H1 (cell line): Measurements from ENCODE around the gene BSN. TPM values are rescaled to one million over a fixed set of nuclear protein-coding genes. Genes with fewer than 3 reads are reported as not detected.

Experiments used
- CTCF ChIA-PET: fragments of 300-600 bp; sonication (Branson Sonifier 250); formaldehyde crosslinking; loops from one replicate; lab custom pipeline; 2021; ENCODE audit not compliant: partially characterized antibody; lab: Charles Lee
- POLR2A ChIA-PET: fragments of 300-600 bp; sonication (Branson Sonifier 250); formaldehyde crosslinking; loops from one replicate; lab custom pipeline; 2021; ENCODE audit warnings: inconsistent platforms; ENCODE audit not compliant: partially characterized antibody; lab: Charles Lee
- DNase-seq, 2 experiments: peaks; one replicate each; pipeline versions ENCODE4 v3.0.0 to v3.0.0-alpha.2; 2010 to 2022; ENCODE audit warnings: low spot score in 2 of 2, low read depth in 1 of 2, mixed read lengths in 1 of 2
- FAIRE-seq: peaks from 2 replicates; lab custom pipeline; 2011; peaks lifted over from hg19 to GRCh38; lab: Jason Lieb, UNC
- H2AFZ ChIP-seq: 2 replicates; pipeline ENCODE4 v1.8.1; 2012; ENCODE audit warnings: low read length, inconsistent platforms
- H2AK5ac ChIP-seq: 2 replicates; pipeline ENCODE4 v1.6.1; 2013; ENCODE audit warnings: low read depth, low read length
- H2BK120ac ChIP-seq: replicated peaks from 2 replicates; pipeline ENCODE3; 2013; ENCODE audit warnings: low read depth, low read length, inconsistent platforms
- H2BK12ac ChIP-seq: 2 replicates; pipeline ENCODE4 v1.6.1; 2013; ENCODE audit warnings: low read depth, low read length
- H2BK15ac ChIP-seq: 2 replicates; pipeline ENCODE4 v1.6.1; 2013; ENCODE audit warnings: low read length
- H2BK20ac ChIP-seq: 2 replicates; pipeline ENCODE4 v1.6.1; 2013; ENCODE audit warnings: low read length
- H2BK5ac ChIP-seq: 2 replicates; pipeline ENCODE4 v1.6.1; 2013; ENCODE audit warnings: low read depth, low read length
- H3K14ac ChIP-seq: 2 replicates; pipeline ENCODE4 v1.6.1; 2013; ENCODE audit warnings: inconsistent platforms; ENCODE audit not compliant: insufficient read length
- H3K18ac ChIP-seq: 2 replicates; pipeline ENCODE4 v1.6.1; 2013; ENCODE audit warnings: low read length; ENCODE audit errors: extremely low read depth
- H3K23ac ChIP-seq: 2 replicates; pipeline ENCODE4 v1.6.1; 2013; ENCODE audit warnings: inconsistent platforms; ENCODE audit not compliant: insufficient read length
- H3K23me2 ChIP-seq: 2 replicates; pipeline ENCODE4 v1.6.1; 2013; ENCODE audit warnings: low read depth, low read length
- H3K27ac ChIP-seq: 2 replicates; pipeline ENCODE4 v1.6.1; 2011; ENCODE audit warnings: low read depth, low read length, inconsistent platforms
- H3K27me3 ChIP-seq, 4 experiments: replicated peaks in 1 of 4; 1 replicate in 1 of 4; 2 replicates in 3 of 4; pipeline versions ENCODE4 v1.6.1 to v1.8.1; 2011 to 2013; ENCODE audit warnings: low read length in 3 of 4, mild to moderate bottlenecking in 3 of 4, inconsistent platforms in 2 of 4, mixed read lengths in 2 of 4, moderate library complexity in 1 of 4; ENCODE audit not compliant: control insufficient read depth in 3 of 4, insufficient read depth in 3 of 4; ENCODE audit errors: extremely low read depth in 1 of 4
- H3K36me3 ChIP-seq, 4 experiments: 2 replicates each; pipeline versions ENCODE4 v1.6.1 to v1.8.1; 2011 to 2013; ENCODE audit warnings: mild to moderate bottlenecking in 4 of 4, low read length in 3 of 4, moderate library complexity in 2 of 4, control low read depth in 1 of 4, inconsistent platforms in 1 of 4; ENCODE audit not compliant: insufficient read depth in 4 of 4, control insufficient read depth in 2 of 4
- H3K4ac ChIP-seq: replicated peaks from 2 replicates; pipeline ENCODE3; 2013; ENCODE audit warnings: low read length, low read depth, mixed read lengths, inconsistent platforms; ENCODE audit not compliant: insufficient read length
- H3K4me1 ChIP-seq, 4 experiments: replicated peaks in 1 of 4; 1 replicate in 1 of 4; 2 replicates in 3 of 4; pipeline versions ENCODE4 v1.6.1 to v1.8.1; 2011 to 2013; ENCODE audit warnings: low read length in 3 of 4, inconsistent platforms in 2 of 4, mixed read lengths in 1 of 4; ENCODE audit not compliant: insufficient read depth in 4 of 4, control insufficient read depth in 3 of 4
- H3K4me2 ChIP-seq, 2 experiments: 2 replicates each; pipeline versions ENCODE4 v1.6.1 to v1.8.1; 2011 to 2013; ENCODE audit warnings: low read depth in 2 of 2, low read length in 2 of 2, control low read depth in 1 of 2, inconsistent platforms in 1 of 2, mild to moderate bottlenecking in 1 of 2; ENCODE audit not compliant: insufficient read depth in 1 of 2
- H3K4me3 ChIP-seq, 4 experiments: fragments of 200-600, 300-600 bp in 1 of 4; sonication (generic), shearing (Covaris generic), sonication (Bioruptor Twin) in 1 of 4; 2 replicates each; pipeline versions ENCODE4 v1.5.1 to v1.8.1; 2011 to 2016; ENCODE audit warnings: low read length in 4 of 4, low read depth in 3 of 4, control low read depth in 2 of 4, inconsistent platforms in 2 of 4, mild to moderate bottlenecking in 2 of 4, mixed read lengths in 1 of 4, moderate library complexity in 1 of 4; ENCODE audit not compliant: insufficient read depth in 2 of 4; ENCODE audit errors: extremely low read depth in 1 of 4
- H3K56ac ChIP-seq: replicated peaks from 2 replicates; pipeline ENCODE3; 2013; ENCODE audit warnings: low read depth, mild to moderate bottlenecking, mixed read lengths, low read length, inconsistent platforms; ENCODE audit not compliant: insufficient read length
- H3K79me1 ChIP-seq: 2 replicates; pipeline ENCODE4 v1.6.1; 2013; ENCODE audit warnings: low read depth, low read length, control low read depth
- H3K79me2 ChIP-seq, 2 experiments: 2 replicates each; pipeline versions ENCODE4 v1.6.1 to v1.8.1; 2012 to 2013; ENCODE audit warnings: low read length in 2 of 2, mild to moderate bottlenecking in 2 of 2, inconsistent platforms in 1 of 2; ENCODE audit not compliant: insufficient read depth in 2 of 2, control insufficient read depth in 1 of 2
- H3K9ac ChIP-seq, 4 experiments: replicated peaks in 1 of 4; 1 replicate in 1 of 4; 2 replicates in 3 of 4; pipeline versions ENCODE4 v1.6.1 to v1.8.1; 2011 to 2013; ENCODE audit warnings: low read depth in 3 of 4, low read length in 3 of 4, control low read depth in 2 of 4, mild to moderate bottlenecking in 2 of 4, moderate library complexity in 2 of 4, inconsistent platforms in 1 of 4; ENCODE audit errors: extremely low read depth in 1 of 4
- H3K9me3 ChIP-seq, 2 experiments: 2 replicates each; pipeline versions ENCODE4 v1.6.1 to v1.8.1; 2012 to 2013; ENCODE audit warnings: mild to moderate bottlenecking in 2 of 2, moderate library complexity in 2 of 2, control low read depth in 1 of 2, inconsistent platforms in 1 of 2, low read depth in 1 of 2, low read length in 1 of 2, mixed read lengths in 1 of 2; ENCODE audit not compliant: insufficient read depth in 2 of 2
- H4K20me1 ChIP-seq, 2 experiments: replicated peaks in 1 of 2; 2 replicates each; pipeline versions ENCODE3 to v1.8.1; 2011 to 2013; ENCODE audit warnings: inconsistent platforms in 2 of 2, low read length in 2 of 2, mild to moderate bottlenecking in 1 of 2; ENCODE audit not compliant: insufficient read depth in 2 of 2, control insufficient read depth in 1 of 2
- H4K5ac ChIP-seq: 2 replicates; pipeline ENCODE4 v1.6.1; 2013; ENCODE audit warnings: low read length, low read depth, mixed read lengths, inconsistent platforms; ENCODE audit not compliant: insufficient read length
- H4K8ac ChIP-seq: 2 replicates; pipeline ENCODE4 v1.8.0; 2013; ENCODE audit warnings: mild to moderate bottlenecking, moderate library complexity, low read length, inconsistent platforms; ENCODE audit not compliant: insufficient read depth; ENCODE audit errors: extremely low read depth
- H4K91ac ChIP-seq: replicated peaks from 2 replicates; pipeline ENCODE3; 2013; ENCODE audit warnings: low read length, mixed read lengths, inconsistent platforms; ENCODE audit not compliant: insufficient read length
- BACH1 ChIP-seq: IDR thresholded peaks from 2 replicates; pipeline ENCODE4 v1.6.1; 2012; ENCODE audit warnings: low read length, improper control_type of control experiment
- CHD2 ChIP-seq: IDR thresholded peaks from 2 replicates; pipeline ENCODE4 v1.6.1; 2012; ENCODE audit warnings: low read length, improper control_type of control experiment
- FOSL1 ChIP-seq: IDR thresholded peaks from 2 replicates; pipeline ENCODE4 v1.6.1; 2011; ENCODE audit warnings: mild to moderate bottlenecking, low read depth, low read length, moderate library complexity; ENCODE audit not compliant: insufficient read depth
- NRF1 ChIP-seq: IDR thresholded peaks from 2 replicates; pipeline ENCODE4 v1.6.1; 2011; ENCODE audit warnings: mild to moderate bottlenecking, low read depth, low read length, improper control_type of control experiment
- POLR2AphosphoS5 ChIP-seq: IDR thresholded peaks from 2 replicates; pipeline ENCODE4 v1.6.1; 2011; ENCODE audit warnings: low read depth, low read length
- RAD21 ChIP-seq, 2 experiments: IDR thresholded peaks in 1 of 2; conservative IDR thresholded peaks in 1 of 2; 2 replicates each; pipeline ENCODE4 v1.6.1; 2011; ENCODE audit warnings: low read depth in 2 of 2, low read length in 2 of 2, improper control_type of control experiment in 1 of 2, inconsistent platforms in 1 of 2, mild to moderate bottlenecking in 1 of 2, moderate library complexity in 1 of 2
- RNF2 ChIP-seq: fragments of 200-900, 300-1000 bp; sonication (generic); IDR thresholded peaks from 2 replicates; pipeline ENCODE4 v1.7.1; 2016; ENCODE audit warnings: borderline replicate concordance, low read depth, mild to moderate bottlenecking, antibody characterized with exemption, low read length; ENCODE audit not compliant: poor library complexity, severe bottlenecking; ENCODE audit errors: missing control alignments
- SIRT6 ChIP-seq: IDR thresholded peaks from one replicate; pipeline ENCODE4 v1.7.1; 2012; ENCODE audit warnings: low read length, inconsistent platforms
- TAF7 ChIP-seq: optimal IDR thresholded peaks from 2 replicates; pipeline ENCODE3; 2011; ENCODE audit warnings: low read depth, mild to moderate bottlenecking, inconsistent platforms, low read length, moderate library complexity, borderline replicate concordance
- TBP ChIP-seq: IDR thresholded peaks from 2 replicates; pipeline ENCODE4 v1.6.1; 2011; ENCODE audit warnings: low read depth, low read length, improper control_type of control experiment
- TEAD4 ChIP-seq: IDR thresholded peaks from 2 replicates; pipeline ENCODE4 v1.6.1; 2012; ENCODE audit warnings: low read depth, low read length, inconsistent platforms, mixed read lengths
- WGBS, 2 experiments: shearing (Covaris generic) in 1 of 2; methylation state at CpG; one replicate each; pipeline versions ENCODE4 v1.1.6 to v1.1.7; 2013 to 2015; ENCODE audit warnings: low lambda C conversion rate in 2 of 2, mixed read lengths in 2 of 2, inconsistent platforms in 1 of 2, low coverage in 1 of 2, missing lambda C conversion rate in 1 of 2; ENCODE audit not compliant: insufficient replicate concordance in 2 of 2, insufficient coverage in 1 of 2, insufficient read length in 1 of 2; ENCODE audit errors: extremely low coverage in 1 of 2, missing lambda C conversion rate in 1 of 2; 5-methylcytosine and 5-hydroxymethylcytosine counted together
- polyA plus RNA-seq, 7 experiments: library from polyadenylated mRNA; depleted of rRNA in 3 of 7; stranded (reverse) in 5 of 7; unstranded in 2 of 7; fragments of >200 nt in 5 of 7; fragments of 200-250 nt in 2 of 7; gene quantifications; 1 replicate in 5 of 7; 2 replicates in 1 of 7; 4 replicates in 1 of 7; pipeline versions ENCODE4 v1.2.1 to v1.2.3, GENCODE V29; 2011 to 2013; ENCODE audit warnings: missing spikeins in 2 of 7, mixed read lengths in 2 of 7
- total RNA-seq: library from RNA; stranded (reverse); fragmentation: NEBNext Ultra II Directional; extraction: Animal tissue kit (Norgen Biotek cat#: 25700); gene quantifications from 2 replicates; pipeline ENCODE4 v1.2.1, GENCODE V29; 2021
- TF ChIP-seq, protein P1 (sequence below): IDR thresholded peaks from 2 replicates; pipeline ENCODE4 v1.6.1; 2012; ENCODE audit warnings: inconsistent platforms

The BSN gene
- total and polyA plus RNA-seq, 2 of the 8 experiments (the other 6 are each of a cell fraction or from before 2014, with no cell fraction given) = 0.60 to 3.0 TPM

DNA sequence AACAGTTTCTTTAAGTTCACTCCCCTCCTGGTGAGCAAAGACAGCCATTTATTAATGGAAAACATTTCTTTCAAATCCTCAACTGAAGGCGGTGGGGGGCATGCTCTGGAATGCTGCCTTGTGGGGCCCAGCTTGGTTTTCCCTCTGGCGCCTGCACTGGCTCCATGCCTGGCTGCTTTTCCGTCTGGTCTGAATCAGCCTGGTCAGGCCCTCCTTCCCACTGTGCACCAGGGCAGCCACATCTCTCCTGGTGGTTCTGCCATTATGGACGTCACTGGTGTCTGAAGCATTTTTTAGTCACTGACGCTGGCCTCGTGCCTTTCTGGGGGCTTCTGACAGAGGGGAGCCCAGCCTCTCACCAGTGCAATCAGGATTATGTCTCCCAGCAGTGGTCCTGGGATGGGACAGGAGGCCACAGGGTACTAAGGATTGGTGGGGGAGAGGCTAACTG lies 62.2 kb downstream of the BSN start:
- H3K4me2 ChIP-seq = peak overlapping the region in 1 of 2 experiments; percentile 39; a peak in 1 of 4 replicates
- no peak overlapping the region for H2BK5ac ChIP-seq
- TF ChIP-seq POLR2AphosphoS5 = no peak
- peak; percentile 75 for TF ChIP-seq TEAD4
- TF ChIP-seq, protein P1, sequence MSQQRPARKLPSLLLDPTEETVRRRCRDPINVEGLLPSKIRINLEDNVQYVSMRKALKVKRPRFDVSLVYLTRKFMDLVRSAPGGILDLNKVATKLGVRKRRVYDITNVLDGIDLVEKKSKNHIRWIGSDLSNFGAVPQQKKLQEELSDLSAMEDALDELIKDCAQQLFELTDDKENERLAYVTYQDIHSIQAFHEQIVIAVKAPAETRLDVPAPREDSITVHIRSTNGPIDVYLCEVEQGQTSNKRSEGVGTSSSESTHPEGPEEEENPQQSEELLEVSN = peak; percentile 57
- no peak for TF ChIP-seq SIRT6
- TF ChIP-seq CHD2 = no peak
- no peak for TF ChIP-seq RNF2
- TF ChIP-seq RAD21 (IDR thresholded peaks at IDR 0.05 in 1 of 2, conservative IDR thresholded peaks at IDR 0.05 in 1 of 2; ENCODE audit: low read depth in 2 of 2, low read length in 2 of 2) = no peak
- no peak for TF ChIP-seq NRF1
- TF ChIP-seq TAF7 = no peak
- TF ChIP-seq TBP = no peak
- no peak for TF ChIP-seq BACH1
- TF ChIP-seq FOSL1 = no peak

More for the DNA sequence above, 62.2 kb downstream of the BSN start:
- H3K23ac ChIP-seq = no peak overlapping the region
- H2BK20ac ChIP-seq = no peak overlapping the region
- FAIRE-seq (no peak), DNase-seq (peak in 1 of 2 experiments; percentile 56)
- H3K27ac ChIP-seq = no peak overlapping the region; the same call in 1 of the 2 replicates
- H2BK15ac ChIP-seq = no peak overlapping the region
- no peak overlapping the region; the same call in 1 of the 2 replicates for H2AFZ ChIP-seq
- H3K79me2 ChIP-seq = no peaks in the 10 kb centered on the region
- no peaks in the 10 kb centered on the region; a peak in 1 of 4 replicates for H3K9me3 ChIP-seq
- H3K36me3 ChIP-seq = no peaks in the 10 kb centered on the region
- no peak overlapping the region for H3K14ac ChIP-seq
- no peaks in the 10 kb centered on the region for H4K20me1 ChIP-seq
- ChIA-PET POLR2A (interaction anchor here (0.5 to 1.3 kb wide), 2 partner anchors 38 to 75 kb away, joined by 3 read pairs; no protein-coding TSS in a partner anchor), CTCF (interaction anchor here (1.0 to 1.3 kb wide), 4 partner anchors 9 to 87 kb away, joined by 3 to 4 read pairs (median 3); no protein-coding TSS in a partner anchor)
- no peak overlapping the region for H2BK12ac ChIP-seq
- H2AK5ac ChIP-seq = no peak overlapping the region
- H3K56ac ChIP-seq = no peak overlapping the region
- peaks cover 0 to 7% (median 4%) of the 10 kb centered on the region in 4 experiments; a peak in 4 of 7 replicates for H3K4me1 ChIP-seq
- H2BK120ac ChIP-seq = no peak overlapping the region
- H3K18ac ChIP-seq = 0 out of 2 replicates have a peak overlapping the region, but pooled peaks have one; percentile 48
- no peaks in the 10 kb centered on the region; the same call in 1 of the 2 replicates for H3K23me2 ChIP-seq
- no peak overlapping the region for H3K9ac ChIP-seq
- 65% methylated on average over 6 of the region's 6 CpGs; no CpG with 5 or more reads in 1 of the 2 experiments for WGBS, 2 experiments
- no peaks in the 10 kb centered on the region for H3K79me1 ChIP-seq
- no peak overlapping the region; the same call in 1 of the 2 replicates for H4K8ac ChIP-seq
- no peak overlapping the region for H4K5ac ChIP-seq
- H4K91ac ChIP-seq = no peak overlapping the region
- no peak overlapping the region for H3K4me3 ChIP-seq
- H3K27me3 ChIP-seq = no peaks in the 10 kb centered on the region; a peak in 2 of 7 replicates
- H3K4ac ChIP-seq = no peak overlapping the region
